HepG2 (cell line): Measurements from ENCODE around the gene LARP4. TPM values are rescaled to one million over a fixed set of nuclear protein-coding genes. Genes with fewer than 3 reads are reported as not detected.
A peak's percentile ranks its signal among the peaks of the same experiment; 100 is the strongest.

Experiments
- DNMT3B ChIP-seq: conservative IDR thresholded peaks from 2 replicates; pipeline ENCODE4 v1.6.1; 2016; ENCODE audit warnings: missing biosample characterization, control low read depth
- FOSL2 ChIP-seq: sonication (generic); formaldehyde crosslinking; IDR thresholded peaks from 2 replicates; pipeline ENCODE4 v1.4.0; 2020; ENCODE audit warnings: missing genetic modification reagents
- KDM2A ChIP-seq: sonication (generic); formaldehyde crosslinking; IDR thresholded peaks from 2 replicates; pipeline ENCODE4 v1.4.0; 2020; ENCODE audit warnings: low read depth, missing genetic modification reagents, borderline replicate concordance
- MAFF ChIP-seq: IDR thresholded peaks from 2 replicates; pipeline ENCODE4 v1.6.1; 2011; ENCODE audit warnings: low read depth, low read length, improper control_type of control experiment
- NFYB ChIP-seq: sonication (generic); formaldehyde crosslinking; IDR thresholded peaks from 2 replicates; pipeline ENCODE4 v1.4.0; 2020; ENCODE audit warnings: missing genetic modification reagents
- NR3C1 ChIP-seq: sonication (generic); formaldehyde crosslinking; IDR thresholded peaks from 2 replicates; pipeline ENCODE4 v1.4.0; 2020; ENCODE audit warnings: missing genetic modification reagents
- SAFB2 ChIP-seq: sonication (generic); formaldehyde crosslinking; IDR thresholded peaks from 2 replicates; pipeline ENCODE4 v1.5.1; 2020; ENCODE audit warnings: missing genetic modification reagents, low read depth, mild to moderate bottlenecking, borderline replicate concordance
- SMAD1 ChIP-seq: sonication (generic); formaldehyde crosslinking; IDR thresholded peaks from 2 replicates; pipeline ENCODE4 v1.4.0; 2020; ENCODE audit warnings: missing genetic modification reagents, low read depth, mild to moderate bottlenecking, borderline replicate concordance
- SMARCE1 ChIP-seq: fragments of 450-650 bp; IDR thresholded peaks from 2 replicates; pipeline ENCODE4 v1.6.1; 2017; ENCODE audit warnings: borderline replicate concordance
- TSC22D2 ChIP-seq: sonication (generic); formaldehyde crosslinking; IDR thresholded peaks from 2 replicates; pipeline ENCODE4 v1.5.1; 2020; ENCODE audit warnings: missing genetic modification reagents, mild to moderate bottlenecking, borderline replicate concordance
- ZKSCAN5 ChIP-seq: sonication (generic); formaldehyde crosslinking; IDR thresholded peaks from 2 replicates; pipeline ENCODE4 v1.5.1; 2020; ENCODE audit warnings: mild to moderate bottlenecking, missing genetic modification reagents
- ZNF136 ChIP-seq: sonication (generic); formaldehyde crosslinking; IDR thresholded peaks from 2 replicates; pipeline ENCODE4 v1.8.1; 2022; ENCODE audit warnings: low read depth, mild to moderate bottlenecking, moderate library complexity, missing genetic modification reagents
- ZNF205 ChIP-seq: IDR thresholded peaks from 2 replicates; pipeline ENCODE4 v1.6.1; 2018; ENCODE audit warnings: missing biosample characterization, missing genetic modification reagents
- ZNF331 ChIP-seq: sonication (generic); formaldehyde crosslinking; IDR thresholded peaks from 2 replicates; pipeline ENCODE4 v1.4.0; 2020; ENCODE audit warnings: missing genetic modification reagents
- polyA plus RNA-seq, 8 experiments: library from polyadenylated mRNA; depleted of rRNA in 3 of 8; stranded (reverse) in 7 of 8; unstranded in 1 of 8; fragments of >200 nt; fragmentation: Illumina TruSeq in 4 of 8; extraction: Trizol in 4 of 8; gene quantifications; 2 replicates each; pipeline versions ENCODE4 v1.2.1 to v1.2.3, GENCODE V29; 2011 to 2016; ENCODE audit warnings: low read depth in 4 of 8, missing spikeins in 1 of 8, mixed read lengths in 1 of 8; ENCODE audit not compliant: insufficient read depth in 1 of 8
- total RNA-seq, 5 experiments: library from RNA; depleted of rRNA; stranded (reverse); fragments of >200 nt; fragmentation: Illumina TruSeq; extraction: Trizol; gene quantifications; 2 replicates each; pipeline ENCODE4 v1.2.3, GENCODE V29; 2016; ENCODE audit warnings: low read depth in 1 of 5
- TF ChIP-seq, protein P1 (sequence below): sonication (generic); formaldehyde crosslinking; IDR thresholded peaks from 2 replicates; pipeline ENCODE4 v1.5.1; 2020; ENCODE audit warnings: mild to moderate bottlenecking, missing genetic modification reagents, borderline replicate concordance
- TF ChIP-seq, protein P2 (sequence below): sonication (generic); formaldehyde crosslinking; IDR thresholded peaks from 2 replicates; pipeline ENCODE4 v1.4.0; 2020; ENCODE audit warnings: mild to moderate bottlenecking, missing genetic modification reagents
- TF ChIP-seq, protein P3 (sequence below): sonication (generic); formaldehyde crosslinking; IDR thresholded peaks from 2 replicates; pipeline ENCODE4 v1.4.0; 2020; ENCODE audit warnings: mild to moderate bottlenecking, missing genetic modification reagents, borderline replicate concordance
- TF ChIP-seq, protein P4 (sequence below): IDR thresholded peaks from 2 replicates; pipeline ENCODE4 v1.6.1; 2016; ENCODE audit warnings: control low read depth

Gene LARP4
- total and polyA plus RNA-seq, 2 of the 13 experiments (the other 11 are each of a cell fraction or from before 2014, with no cell fraction given), result 16.4 to 42.7 TPM

DNA sequence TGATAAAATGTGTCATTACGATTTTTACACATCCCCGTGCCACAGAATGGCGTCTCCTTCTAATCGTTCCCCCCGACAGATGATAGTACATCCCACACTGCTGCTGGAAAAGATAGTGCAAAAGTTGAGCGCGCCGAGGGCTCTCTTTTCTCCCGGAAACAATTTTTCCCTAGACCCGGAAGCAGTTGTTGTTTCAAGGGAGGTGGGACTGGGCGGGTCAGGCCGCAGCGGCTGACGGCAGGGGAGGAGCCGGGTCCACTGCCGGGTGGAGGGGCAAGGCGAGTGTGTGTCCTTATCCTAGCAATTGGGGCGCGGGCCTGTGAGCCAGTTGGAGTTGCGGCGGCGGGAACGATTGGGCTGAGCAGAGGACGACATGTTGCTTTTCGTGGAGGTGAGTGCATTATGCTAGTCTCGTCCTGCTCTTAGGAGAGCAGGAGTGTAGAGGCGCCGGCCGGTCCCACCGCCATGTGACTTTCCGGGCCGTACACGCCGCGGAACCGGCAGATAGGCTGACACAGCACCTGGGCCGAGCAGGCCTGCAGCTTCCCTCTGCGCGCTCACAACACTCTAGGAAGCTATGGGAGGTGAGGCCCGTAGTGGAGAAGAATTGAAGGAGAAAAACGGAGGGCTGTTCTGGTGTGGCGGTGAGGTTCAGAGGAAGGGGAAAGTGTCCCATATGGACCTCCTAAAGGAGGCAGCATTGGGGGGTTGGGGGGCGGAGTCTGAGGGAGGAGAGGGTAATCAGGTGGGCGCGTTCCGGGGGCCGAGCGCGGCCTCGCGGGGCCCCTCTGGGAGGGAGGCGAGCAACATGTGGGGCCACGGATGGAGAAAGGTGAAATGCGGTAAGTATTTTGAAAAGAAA lies at the start of gene LARP4 (continued):
- TF ChIP-seq, protein P1, sequence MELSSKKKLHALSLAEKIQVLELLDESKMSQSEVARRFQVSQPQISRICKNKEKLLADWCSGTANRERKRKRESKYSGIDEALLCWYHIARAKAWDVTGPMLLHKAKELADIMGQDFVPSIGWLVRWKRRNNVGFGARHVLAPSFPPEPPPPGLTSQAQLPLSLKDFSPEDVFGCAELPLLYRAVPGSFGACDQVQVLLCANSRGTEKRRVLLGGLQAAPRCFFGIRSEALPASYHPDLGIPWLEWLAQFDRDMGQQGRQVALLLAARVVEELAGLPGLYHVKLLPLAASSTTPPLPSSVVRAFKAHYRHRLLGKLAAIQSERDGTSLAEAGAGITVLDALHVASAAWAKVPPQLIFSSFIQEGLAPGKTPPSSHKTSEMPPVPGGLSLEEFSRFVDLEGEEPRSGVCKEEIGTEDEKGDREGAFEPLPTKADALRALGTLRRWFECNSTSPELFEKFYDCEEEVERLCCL (CRISPR knock-in tag), result peak; percentile 48; the same call in 1 of the 2 replicates
- TF ChIP-seq FOSL2 (CRISPR knock-in tag) (no peak; the same call in 1 of the 2 replicates), ZNF331 (peak; percentile 56; the same call in 1 of the 2 replicates), NFYB (CRISPR knock-in tag) (no peak; the same call in 1 of the 2 replicates), ZNF136 (no peak), SMAD1 (peak; percentile 76; the same call in 1 of the 2 replicates), ZKSCAN5 (CRISPR knock-in tag) (peak; percentile 88), SMARCE1 (no peak), NR3C1 (CRISPR knock-in tag) (no peak), ZNF205 (CRISPR knock-in tag) (no peak), KDM2A (CRISPR knock-in tag) (peak; percentile 68), SAFB2 (CRISPR knock-in tag) (no peak), DNMT3B (CRISPR knock-in tag) (0 out of 2 replicates have a peak, but pooled peaks have one; percentile 53), MAFF (no peak), TSC22D2 (CRISPR knock-in tag) (peak; percentile 51; the same call in 1 of the 2 replicates)
- TF ChIP-seq, protein P2, sequence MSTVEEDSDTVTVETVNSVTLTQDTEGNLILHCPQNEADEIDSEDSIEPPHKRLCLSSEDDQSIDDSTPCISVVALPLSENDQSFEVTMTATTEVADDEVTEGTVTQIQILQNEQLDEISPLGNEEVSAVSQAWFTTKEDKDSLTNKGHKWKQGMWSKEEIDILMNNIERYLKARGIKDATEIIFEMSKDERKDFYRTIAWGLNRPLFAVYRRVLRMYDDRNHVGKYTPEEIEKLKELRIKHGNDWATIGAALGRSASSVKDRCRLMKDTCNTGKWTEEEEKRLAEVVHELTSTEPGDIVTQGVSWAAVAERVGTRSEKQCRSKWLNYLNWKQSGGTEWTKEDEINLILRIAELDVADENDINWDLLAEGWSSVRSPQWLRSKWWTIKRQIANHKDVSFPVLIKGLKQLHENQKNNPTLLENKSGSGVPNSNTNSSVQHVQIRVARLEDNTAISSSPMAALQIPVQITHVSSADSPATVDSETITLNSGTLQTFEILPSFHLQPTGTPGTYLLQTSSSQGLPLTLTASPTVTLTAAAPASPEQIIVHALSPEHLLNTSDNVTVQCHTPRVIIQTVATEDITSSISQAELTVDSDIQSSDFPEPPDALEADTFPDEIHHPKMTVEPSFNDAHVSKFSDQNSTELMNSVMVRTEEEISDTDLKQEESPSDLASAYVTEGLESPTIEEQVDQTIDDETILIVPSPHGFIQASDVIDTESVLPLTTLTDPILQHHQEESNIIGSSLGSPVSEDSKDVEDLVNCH (CRISPR knock-in tag), result no peak
- TF ChIP-seq, protein P3, sequence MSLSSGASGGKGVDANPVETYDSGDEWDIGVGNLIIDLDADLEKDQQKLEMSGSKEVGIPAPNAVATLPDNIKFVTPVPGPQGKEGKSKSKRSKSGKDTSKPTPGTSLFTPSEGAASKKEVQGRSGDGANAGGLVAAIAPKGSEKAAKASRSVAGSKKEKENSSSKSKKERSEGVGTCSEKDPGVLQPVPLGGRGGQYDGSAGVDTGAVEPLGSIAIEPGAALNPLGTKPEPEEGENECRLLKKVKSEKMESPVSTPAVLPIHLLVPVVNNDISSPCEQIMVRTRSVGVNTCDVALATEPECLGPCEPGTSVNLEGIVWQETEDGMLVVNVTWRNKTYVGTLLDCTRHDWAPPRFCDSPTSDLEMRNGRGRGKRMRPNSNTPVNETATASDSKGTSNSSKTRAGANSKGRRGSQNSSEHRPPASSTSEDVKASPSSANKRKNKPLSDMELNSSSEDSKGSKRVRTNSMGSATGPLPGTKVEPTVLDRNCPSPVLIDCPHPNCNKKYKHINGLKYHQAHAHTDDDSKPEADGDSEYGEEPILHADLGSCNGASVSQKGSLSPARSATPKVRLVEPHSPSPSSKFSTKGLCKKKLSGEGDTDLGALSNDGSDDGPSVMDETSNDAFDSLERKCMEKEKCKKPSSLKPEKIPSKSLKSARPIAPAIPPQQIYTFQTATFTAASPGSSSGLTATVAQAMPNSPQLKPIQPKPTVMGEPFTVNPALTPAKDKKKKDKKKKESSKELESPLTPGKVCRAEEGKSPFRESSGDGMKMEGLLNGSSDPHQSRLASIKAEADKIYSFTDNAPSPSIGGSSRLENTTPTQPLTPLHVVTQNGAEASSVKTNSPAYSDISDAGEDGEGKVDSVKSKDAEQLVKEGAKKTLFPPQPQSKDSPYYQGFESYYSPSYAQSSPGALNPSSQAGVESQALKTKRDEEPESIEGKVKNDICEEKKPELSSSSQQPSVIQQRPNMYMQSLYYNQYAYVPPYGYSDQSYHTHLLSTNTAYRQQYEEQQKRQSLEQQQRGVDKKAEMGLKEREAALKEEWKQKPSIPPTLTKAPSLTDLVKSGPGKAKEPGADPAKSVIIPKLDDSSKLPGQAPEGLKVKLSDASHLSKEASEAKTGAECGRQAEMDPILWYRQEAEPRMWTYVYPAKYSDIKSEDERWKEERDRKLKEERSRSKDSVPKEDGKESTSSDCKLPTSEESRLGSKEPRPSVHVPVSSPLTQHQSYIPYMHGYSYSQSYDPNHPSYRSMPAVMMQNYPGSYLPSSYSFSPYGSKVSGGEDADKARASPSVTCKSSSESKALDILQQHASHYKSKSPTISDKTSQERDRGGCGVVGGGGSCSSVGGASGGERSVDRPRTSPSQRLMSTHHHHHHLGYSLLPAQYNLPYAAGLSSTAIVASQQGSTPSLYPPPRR (CRISPR knock-in tag), result peak; percentile 30; the same call in 1 of the 2 replicates
- TF ChIP-seq, protein P4, sequence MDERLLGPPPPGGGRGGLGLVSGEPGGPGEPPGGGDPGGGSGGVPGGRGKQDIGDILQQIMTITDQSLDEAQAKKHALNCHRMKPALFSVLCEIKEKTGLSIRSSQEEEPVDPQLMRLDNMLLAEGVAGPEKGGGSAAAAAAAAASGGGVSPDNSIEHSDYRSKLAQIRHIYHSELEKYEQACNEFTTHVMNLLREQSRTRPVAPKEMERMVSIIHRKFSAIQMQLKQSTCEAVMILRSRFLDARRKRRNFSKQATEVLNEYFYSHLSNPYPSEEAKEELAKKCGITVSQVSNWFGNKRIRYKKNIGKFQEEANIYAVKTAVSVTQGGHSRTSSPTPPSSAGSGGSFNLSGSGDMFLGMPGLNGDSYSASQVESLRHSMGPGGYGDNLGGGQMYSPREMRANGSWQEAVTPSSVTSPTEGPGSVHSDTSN (CRISPR knock-in tag), result no peak
